NT2/D1 (cell line): ENCODE data around the gene MTHFD1.

Experiments
- DNase-seq: peaks from one replicate; pipeline ENCODE4 v3.0.0-alpha.2; 2011; ENCODE audit warnings: low read depth, low spot score
- H3K27me3 ChIP-seq: 2 replicates; pipeline ENCODE4 v1.6.0; 2011; ENCODE audit warnings: mild to moderate bottlenecking; ENCODE audit not compliant: insufficient read length, insufficient read depth
- H3K36me3 ChIP-seq: 2 replicates; pipeline ENCODE4 v1.6.1; 2011; ENCODE audit warnings: mild to moderate bottlenecking, low read length, mixed read lengths; ENCODE audit not compliant: insufficient read depth, insufficient read length
- H3K4me1 ChIP-seq: 2 replicates; pipeline ENCODE4 v1.5.1; 2011; ENCODE audit not compliant: insufficient read depth, insufficient read length
- H3K4me3 ChIP-seq: 2 replicates; pipeline ENCODE4 v1.5.1; 2011; ENCODE audit warnings: low read depth; ENCODE audit not compliant: insufficient read length
- H3K9ac ChIP-seq: 2 replicates; pipeline ENCODE4 v1.6.0; 2011; ENCODE audit warnings: low read depth; ENCODE audit not compliant: insufficient read length
- H3K9me3 ChIP-seq: 2 replicates; pipeline ENCODE4 v1.5.1; 2011; ENCODE audit warnings: mild to moderate bottlenecking, low read length; ENCODE audit not compliant: insufficient read depth
- SUZ12 ChIP-seq: IDR thresholded peaks from 2 replicates; pipeline ENCODE4 v1.6.1; 2011; ENCODE audit not compliant: insufficient read length, insufficient read depth; ENCODE audit errors: extremely low read depth
- YY1 ChIP-seq: IDR thresholded peaks from 2 replicates; pipeline ENCODE4 v1.6.1; 2011; ENCODE audit not compliant: insufficient read length, insufficient read depth
- ZNF274 ChIP-seq: IDR thresholded peaks from 2 replicates; pipeline ENCODE4 v1.6.1; 2011; ENCODE audit warnings: mild to moderate bottlenecking, low read depth, low read length

The MTHFD1 gene

GRCh38 chr14:64474041-64474440 lies 85.9 kb downstream of the MTHFD1 start:
- Histone ChIP-seq H3K4me3 (no peak overlapping the region), H3K9me3 (no peaks in the 10 kb centered on the region), H3K27me3 (no peaks in the 10 kb centered on the region), H3K4me1 (no peaks in the 10 kb centered on the region), H3K36me3 (peaks cover 4% of the 10 kb centered on the region), H3K9ac (no peak overlapping the region)
- DNase-seq = no peak
- TF ChIP-seq SUZ12 (no peak), ZNF274 (no peak), YY1 (no peak)

- H3K4me3 ChIP-seq = no peak overlapping the region
- TF ChIP-seq ZNF274 (no peak), YY1 (no peak), SUZ12 (no peak)
- H3K27me3 ChIP-seq = no peaks in the 10 kb centered on the region
- H3K9me3 ChIP-seq = no peaks in the 10 kb centered on the region
- no peak overlapping the region for H3K9ac ChIP-seq
- no peak for DNase-seq
- peaks cover 7% of the 10 kb centered on the region for H3K36me3 ChIP-seq
- H3K4me1 ChIP-seq = no peaks in the 10 kb centered on the region
Observed at GRCh38 chr14:64474698-64475097, 86.5 kb downstream of the MTHFD1 start.

GRCh38 chr14:64475585-64476273 lies 87.6 kb downstream of the MTHFD1 start:
- Histone ChIP-seq H3K4me1 (no peaks in the 10 kb centered on the region), H3K27me3 (no peaks in the 10 kb centered on the region), H3K9ac (no peak overlapping the region), H3K36me3 (peaks cover 4% of the 10 kb centered on the region), H3K4me3 (no peak overlapping the region), H3K9me3 (no peaks in the 10 kb centered on the region)
- DNase-seq = no peak
- no peak for TF ChIP-seq ZNF274
- no peak for TF ChIP-seq SUZ12
- no peak for TF ChIP-seq YY1

- Histone ChIP-seq H3K36me3 (peaks cover 4% of the 10 kb centered on the region), H3K9me3 (no peaks in the 10 kb centered on the region), H3K9ac (no peak overlapping the region), H3K4me1 (no peaks in the 10 kb centered on the region), H3K27me3 (no peaks in the 10 kb centered on the region), H3K4me3 (no peak overlapping the region)
- TF ChIP-seq SUZ12 = no peak
- TF ChIP-seq ZNF274 = no peak
- no peak for TF ChIP-seq YY1
- no peak for DNase-seq
Observed at GRCh38 chr14:64476438-64476837, 88.3 kb downstream of the MTHFD1 start.

- Histone ChIP-seq H3K27me3 (no peaks in the 10 kb centered on the region), H3K4me1 (no peaks in the 10 kb centered on the region), H3K36me3 (peaks cover 4% of the 10 kb centered on the region), H3K9ac (no peak overlapping the region), H3K9me3 (no peaks in the 10 kb centered on the region), H3K4me3 (no peak overlapping the region)
- TF ChIP-seq ZNF274 (no peak), SUZ12 (no peak), YY1 (no peak)
- no peak for DNase-seq
Observed at GRCh38 chr14:64478634-64479250, 90.6 kb downstream of the MTHFD1 start.

- Histone ChIP-seq H3K9me3 (no peaks in the 10 kb centered on the region), H3K4me1 (no peaks in the 10 kb centered on the region), H3K4me3 (no peak overlapping the region), H3K9ac (no peak overlapping the region), H3K27me3 (no peaks in the 10 kb centered on the region), H3K36me3 (peaks cover 35% of the 10 kb centered on the region)
- TF ChIP-seq SUZ12 = no peak
- no peak for TF ChIP-seq ZNF274
- TF ChIP-seq YY1 = no peak
- no peak for DNase-seq
Observed at GRCh38 chr14:64488590-64489099, 100.5 kb downstream of the MTHFD1 start.

- H3K4me1 ChIP-seq = no peaks in the 10 kb centered on the region
- no peak overlapping the region for H3K4me3 ChIP-seq
- H3K9me3 ChIP-seq = no peaks in the 10 kb centered on the region
- no peaks in the 10 kb centered on the region for H3K27me3 ChIP-seq
- TF ChIP-seq ZNF274 = no peak
- TF ChIP-seq SUZ12 = no peak
- TF ChIP-seq YY1 = no peak
- DNase-seq = no peak
- H3K36me3 ChIP-seq = peaks cover 37% of the 10 kb centered on the region
- H3K9ac ChIP-seq = no peak overlapping the region
Observed at GRCh38 chr14:64491637-64492036, 103.5 kb downstream of the MTHFD1 start.
